CD4-positive, alpha-beta T cell treated with Interleukin-6 for 4 hours (primary cell): Measurements from ENCODE around the gene FBXL16.
A peak's percentile ranks its signal among the peaks of the same experiment; 100 is the strongest.

ENCODE experiments used
- DNase-seq: peaks from one replicate; pipeline ENCODE4 v3.0.0-alpha.2; 2020; ENCODE audit warnings: mixed read lengths

FBXL16 gene

GRCh38 chr16:658679-659571 is 46.7 kb downstream of the FBXL16 start:
- no peak for DNase-seq

DNA sequence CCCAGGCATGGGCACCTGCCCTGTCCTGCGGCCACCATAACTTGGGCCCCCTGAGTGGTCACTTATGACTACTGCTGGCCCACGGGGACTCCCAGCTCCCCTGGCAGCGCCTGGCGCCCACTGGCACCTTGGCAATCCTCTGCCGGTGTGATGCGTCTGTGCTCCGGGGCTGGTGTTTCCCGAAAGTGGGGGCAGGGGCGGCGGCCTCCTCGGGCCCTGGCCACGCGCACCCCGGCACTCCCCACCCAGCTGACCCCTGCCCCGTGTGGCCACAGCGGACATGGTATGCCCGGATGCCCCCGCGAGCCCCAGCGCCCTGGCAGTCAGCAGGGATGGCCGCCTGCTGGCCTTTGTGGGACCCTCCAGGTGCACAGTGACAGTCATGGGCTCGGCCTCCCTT is 48.1 kb downstream of the FBXL16 start:
- DNase-seq, result no peak

GRCh38 chr16:654034-654433 is 51.6 kb downstream of the FBXL16 start:
- no peak for DNase-seq

GRCh38 chr16:652454-653305 is 52.9 kb downstream of the FBXL16 start:
- no peak for DNase-seq

DNA sequence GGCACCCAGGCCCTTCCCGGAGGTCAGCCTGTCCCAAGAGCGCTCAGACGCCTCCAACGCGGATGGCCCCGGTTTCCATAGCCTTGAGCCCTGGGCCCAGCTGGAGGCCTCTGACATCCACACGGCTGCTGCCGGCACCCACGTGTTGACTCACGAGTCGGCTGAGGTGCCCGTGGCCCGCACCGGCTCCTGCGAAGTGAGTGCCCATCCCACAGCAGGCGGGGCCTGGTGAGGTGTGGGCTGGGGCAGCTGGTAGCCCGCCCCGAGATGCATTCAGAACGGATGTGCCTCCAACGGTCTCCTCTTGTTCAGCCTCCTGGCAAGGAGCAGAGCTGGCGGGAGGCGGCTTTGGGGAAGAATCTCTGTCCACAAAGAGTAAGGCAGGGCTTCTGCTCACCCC is 53.8 kb downstream of the FBXL16 start:
- no peak for DNase-seq

- DNase-seq, result no peak
Measured at GRCh38 chr16:649631-650030, 56.0 kb downstream of the FBXL16 start.

- DNase-seq, result peak; percentile 94
Measured at GRCh38 chr16:648781-649589, 56.6 kb downstream of the FBXL16 start, which contains the start of gene WDR90. TSS of gene WDR90 (plus strand) at chr16:649365. CDS start at chr16:649417, 52 bp downstream.

GRCh38 chr16:648071-648780 is 57.4 kb downstream of the FBXL16 start:
- DNase-seq, result peak; percentile 37

DNA sequence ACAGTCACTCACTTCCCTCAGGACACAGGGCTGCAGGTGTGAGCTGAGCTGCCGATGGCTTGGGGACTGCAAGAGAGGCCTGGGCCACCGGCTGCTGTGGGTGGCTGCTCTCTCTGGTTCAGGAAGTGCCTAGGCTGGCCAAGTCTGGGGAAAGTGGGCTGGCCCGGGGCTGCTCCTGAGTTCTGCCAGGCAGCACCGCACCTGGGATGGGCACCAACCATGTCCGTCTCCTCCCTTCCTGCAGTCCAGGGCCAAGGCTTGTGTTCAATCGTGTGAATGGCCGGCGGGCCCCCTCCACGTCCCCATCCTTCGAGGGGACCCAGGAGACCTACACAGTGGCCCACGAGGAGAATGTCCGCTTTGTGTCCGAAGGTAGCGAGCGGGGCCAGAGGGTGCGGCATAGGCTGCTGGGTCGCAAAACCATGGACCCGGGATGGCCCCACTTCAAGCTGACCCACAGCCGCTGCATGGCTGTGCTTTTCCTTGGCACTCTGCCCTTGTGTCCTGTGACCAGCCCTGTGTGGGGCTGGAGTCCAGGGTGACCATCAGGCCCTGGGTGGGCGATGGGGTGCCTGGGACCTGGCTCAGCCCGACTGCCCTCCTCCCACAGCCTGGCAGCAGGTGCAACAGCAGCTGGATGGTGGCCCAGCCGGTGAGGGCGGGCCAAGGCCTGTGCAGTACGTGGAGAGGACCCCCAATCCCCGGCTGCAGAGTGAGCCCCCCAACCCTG is 58.3 kb downstream of the FBXL16 start:
- DNase-seq, result no peak

DNA sequence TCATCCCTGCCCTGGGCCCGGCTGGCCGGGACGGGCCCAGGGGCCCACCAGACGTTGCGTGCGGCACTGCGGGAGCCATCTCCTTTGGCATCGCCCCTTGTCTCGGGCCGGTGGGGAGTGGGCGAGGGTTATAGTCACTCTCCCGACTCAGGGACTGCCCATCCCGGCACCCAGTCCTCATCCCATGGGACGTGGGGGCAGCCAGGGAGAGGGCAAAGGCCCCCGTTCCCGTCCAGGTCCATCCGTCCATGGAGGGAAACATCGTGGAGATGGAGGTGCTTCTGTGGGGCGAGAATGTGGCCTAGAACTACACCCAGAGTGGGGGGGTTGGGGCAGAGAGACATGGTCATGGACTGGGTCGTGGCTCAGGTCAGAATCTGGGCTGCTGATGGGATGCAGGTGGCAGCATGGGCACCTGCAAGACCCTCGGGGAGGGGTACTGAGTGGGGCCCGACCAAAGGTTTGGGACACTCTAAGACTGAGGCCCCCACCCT is 58.9 kb downstream of the FBXL16 start:
- DNase-seq, result no peak

- DNase-seq, result no peak
Measured at GRCh38 chr16:645852-646678, 59.5 kb downstream of the FBXL16 start.

DNA sequence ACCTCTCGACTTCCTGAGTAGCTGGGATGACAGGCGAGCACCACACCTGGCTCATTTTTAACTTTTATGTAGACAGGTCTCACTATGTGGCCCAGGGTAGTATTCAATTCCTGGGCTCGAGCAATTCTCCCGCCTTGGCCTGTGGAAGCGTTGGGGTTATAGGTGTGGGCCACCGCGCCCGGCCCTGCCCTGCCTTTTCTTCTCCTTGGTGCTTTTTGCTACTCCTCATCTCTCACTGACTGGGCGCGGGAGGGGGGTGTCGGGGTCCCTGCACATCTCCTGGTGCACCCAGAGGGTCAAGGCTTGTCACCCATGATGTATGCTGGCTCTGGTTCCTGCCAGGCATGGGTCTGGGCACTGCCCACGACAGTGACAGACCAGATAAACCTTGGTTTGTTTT is 61.0 kb downstream of the FBXL16 start:
- DNase-seq, result no peak

DNA sequence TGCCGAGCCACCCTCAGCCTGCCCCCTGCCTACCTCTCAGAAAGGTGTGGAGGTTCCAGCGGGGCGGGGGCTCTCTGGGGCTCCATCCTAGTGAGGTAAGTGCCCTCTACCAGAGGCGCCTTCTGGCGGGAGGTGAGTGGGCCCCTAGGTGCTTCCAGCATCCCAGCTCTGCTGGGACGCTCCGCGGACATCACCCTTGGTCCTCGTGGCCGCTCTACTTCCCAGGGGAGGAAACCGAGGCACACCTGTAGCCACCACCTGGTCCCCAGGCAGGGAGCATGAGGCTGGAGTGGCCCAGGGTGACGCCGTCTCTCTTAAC is 62.6 kb downstream of the FBXL16 start:
- no peak for DNase-seq
